Measurements from ENCODE around the gene ASTL. TPM values are rescaled to one million over a fixed set of nuclear protein-coding genes. Genes with fewer than 3 reads are reported as not detected.
A peak's percentile ranks its signal among the peaks of the same experiment; 100 is the strongest.

The ASTL gene
- under 1 TPM in 1 of 3 donors, not detected in 2; 0.17 TPM for polyA plus RNA-seq (ENCODE audit: insufficient read length in 3 of 3)

DNA sequence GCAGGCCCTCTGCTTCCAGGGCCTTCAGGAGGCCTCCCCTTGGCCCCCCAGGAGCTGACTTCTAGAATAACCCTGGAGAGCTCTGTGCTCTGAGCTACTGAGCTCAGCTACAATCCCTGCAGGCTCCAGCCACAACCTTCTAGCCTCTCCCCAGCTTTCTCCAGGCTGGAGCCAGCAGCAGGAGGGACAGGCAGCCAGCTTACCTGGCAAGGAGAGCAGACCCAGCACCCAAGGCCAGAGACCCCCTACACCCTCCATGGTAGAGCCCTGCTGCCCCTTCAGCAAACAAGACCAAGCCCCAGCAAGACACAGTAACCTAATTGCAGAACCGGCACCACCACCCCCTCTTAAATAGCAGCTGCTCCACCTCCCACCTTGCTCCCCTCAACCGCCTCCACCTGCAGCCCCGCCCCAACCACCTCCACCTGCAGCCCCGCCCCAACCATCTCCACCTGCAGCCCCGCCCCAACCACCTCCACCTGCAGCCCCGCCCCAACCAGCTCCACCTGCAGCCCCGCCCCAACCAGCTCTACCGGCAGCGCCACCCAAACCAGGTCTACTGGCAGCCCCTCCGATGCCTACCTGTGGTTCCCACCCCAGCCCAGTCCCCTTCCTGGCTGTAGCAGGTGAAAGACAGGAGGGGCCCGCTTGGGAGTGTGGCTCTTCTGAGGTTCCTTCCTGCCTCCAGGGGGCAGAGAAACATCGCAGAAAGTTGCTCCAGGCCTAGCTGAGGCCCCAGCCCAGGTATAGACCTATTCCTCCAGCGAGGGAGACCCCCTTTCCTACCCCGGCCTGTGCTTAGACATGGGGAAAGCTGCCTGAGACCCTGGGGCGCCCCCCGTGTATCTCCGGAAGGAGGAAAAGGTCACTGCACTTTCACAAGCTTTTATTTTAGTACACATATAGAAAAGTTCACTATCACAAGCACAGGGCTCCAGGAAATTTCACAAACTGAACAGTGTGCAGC, at the start of gene ASTL:
ASTL (minus strand) TSS at position 324 of the 967 bp plus-strand sequence; CDS start at position 258, 66 bp downstream.
- DNase-seq (ENCODE audit: low read depth in 3 of 3, low spot score in 2 of 3): no peak

- DNase-seq (ENCODE audit: low read depth in 3 of 3, low spot score in 2 of 3): no peak
These were observed 48.3 kb upstream of the ASTL start for GRCh38 chr2:96186562-96186961.

DNA sequence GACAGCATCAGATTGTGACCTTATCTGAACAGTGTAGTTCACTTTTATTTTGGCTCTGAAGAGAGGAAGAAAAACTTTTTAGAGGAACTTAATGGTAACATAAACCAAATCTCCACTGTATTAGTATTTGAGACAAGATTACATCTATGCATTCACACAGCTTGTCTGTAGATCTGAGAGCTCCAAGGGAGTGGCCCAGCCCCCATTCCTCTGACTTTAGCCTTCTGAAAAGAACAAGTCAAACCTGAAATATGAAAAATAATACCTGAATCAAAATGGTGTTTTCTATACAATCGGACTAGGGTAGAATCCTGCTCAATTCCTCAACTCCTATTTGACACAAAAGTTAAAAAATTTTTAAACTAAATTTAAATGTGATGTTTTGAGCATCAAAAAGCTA, 47.2 kb upstream of the ASTL start:
- DNase-seq (ENCODE audit: low read depth in 3 of 3, low spot score in 2 of 3): no peak

- no peak for DNase-seq (ENCODE audit: low read depth in 3 of 3, low spot score in 2 of 3)
These were observed 46.7 kb upstream of the ASTL start for GRCh38 chr2:96184989-96185388.

DNA sequence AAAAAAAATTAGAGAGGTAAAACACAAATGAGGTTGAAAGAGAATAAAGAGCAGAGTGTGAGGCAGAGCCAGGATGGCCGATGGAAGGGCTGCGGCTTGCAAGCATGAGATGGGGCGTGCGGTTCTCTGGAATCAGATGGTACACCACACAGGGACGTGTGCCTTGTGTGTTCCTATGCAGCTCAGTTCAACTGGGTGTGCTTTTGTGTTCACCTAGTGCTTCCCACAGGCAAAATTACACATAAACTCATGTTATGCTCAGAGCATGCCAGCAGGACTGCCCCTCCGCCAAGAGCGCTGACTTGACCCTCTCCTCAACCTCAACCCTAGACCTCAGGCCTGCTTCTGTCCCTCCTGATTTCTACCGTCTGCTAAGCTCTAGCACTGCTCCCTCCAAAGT, 45.9 kb upstream of the ASTL start:
- no peak for DNase-seq (ENCODE audit: low read depth in 3 of 3, low spot score in 2 of 3)

- DNase-seq (ENCODE audit: low read depth in 3 of 3, low spot score in 2 of 3): no peak
These were observed 43.2 kb upstream of the ASTL start for GRCh38 chr2:96181529-96181928.

GRCh38 chr2:96180521-96180920, 42.2 kb upstream of the ASTL start:
- DNase-seq (ENCODE audit: low read depth in 3 of 3, low spot score in 2 of 3): no peak

GRCh38 chr2:96180002-96180401, 41.7 kb upstream of the ASTL start:
- no peak for DNase-seq (ENCODE audit: low read depth in 3 of 3, low spot score in 2 of 3)

GRCh38 chr2:96176661-96177060, 38.4 kb upstream of the ASTL start:
- no peak for DNase-seq (ENCODE audit: low read depth in 3 of 3, low spot score in 2 of 3)

DNA sequence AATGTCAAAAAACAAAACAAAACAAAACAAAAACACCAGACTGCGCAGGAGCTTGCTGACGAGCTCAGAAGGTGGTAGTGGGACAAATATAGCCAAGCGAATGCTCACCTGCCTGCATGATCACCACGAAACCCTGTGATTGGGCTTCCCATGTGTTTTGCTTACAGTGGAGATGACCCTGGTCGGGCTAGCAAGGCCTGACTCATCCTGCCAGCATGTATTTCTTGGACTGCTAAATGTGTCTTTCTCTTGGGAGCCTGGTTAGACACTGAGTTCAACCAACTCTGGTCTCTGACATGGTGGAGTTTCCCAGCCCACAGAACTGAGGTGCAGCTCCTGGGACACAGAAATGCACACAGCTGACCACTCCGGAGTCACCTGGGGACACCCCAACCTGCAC, 37.6 kb upstream of the ASTL start:
- DNase-seq (ENCODE audit: low read depth in 3 of 3, low spot score in 2 of 3): no peak

GRCh38 chr2:96174251-96175144, 36.2 kb upstream of the ASTL start:
- peak in 2 of 3 donors; percentile 31 to 32 for DNase-seq (ENCODE audit: low read depth in 3 of 3, low spot score in 2 of 3)

- no peak for DNase-seq (ENCODE audit: low read depth in 3 of 3, low spot score in 2 of 3)
These were observed 33.5 kb upstream of the ASTL start for GRCh38 chr2:96171831-96172230.

- no peak for DNase-seq (ENCODE audit: low read depth in 3 of 3, low spot score in 2 of 3)
These were observed 32.3 kb upstream of the ASTL start for GRCh38 chr2:96170626-96171025.

DNA sequence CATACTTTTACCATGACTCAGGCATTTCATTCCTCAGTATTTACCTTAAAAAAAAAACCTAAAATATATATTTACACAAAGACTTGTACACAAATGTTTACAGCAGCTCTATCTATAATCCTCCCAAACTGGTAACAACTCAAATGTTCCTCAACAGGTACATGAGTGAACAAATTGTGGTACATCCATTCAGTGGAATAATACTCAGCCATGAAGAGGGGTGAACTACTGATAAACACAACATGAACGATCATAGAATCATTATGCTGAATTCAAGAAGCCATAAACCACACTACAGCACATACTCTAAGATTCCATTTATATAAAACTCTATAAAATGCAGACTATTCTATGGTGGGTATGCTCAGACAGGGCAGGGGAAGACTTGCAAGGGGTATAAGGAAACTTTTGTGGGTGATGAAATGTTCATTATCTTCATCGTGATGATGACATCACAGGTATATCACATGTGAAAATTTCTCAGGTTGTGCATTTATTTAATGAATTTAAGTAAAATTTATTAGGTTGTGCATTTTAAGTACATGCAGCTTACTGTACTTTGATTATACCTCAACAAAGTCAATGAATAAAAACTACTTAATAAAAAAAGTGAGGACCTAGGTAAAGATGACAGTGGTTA, 31.7 kb upstream of the ASTL start:
- no peak for DNase-seq (ENCODE audit: low read depth in 3 of 3, low spot score in 2 of 3)

- DNase-seq (ENCODE audit: low read depth in 3 of 3, low spot score in 2 of 3): no peak
These were observed 29.2 kb upstream of the ASTL start for GRCh38 chr2:96167407-96168013.

DNA sequence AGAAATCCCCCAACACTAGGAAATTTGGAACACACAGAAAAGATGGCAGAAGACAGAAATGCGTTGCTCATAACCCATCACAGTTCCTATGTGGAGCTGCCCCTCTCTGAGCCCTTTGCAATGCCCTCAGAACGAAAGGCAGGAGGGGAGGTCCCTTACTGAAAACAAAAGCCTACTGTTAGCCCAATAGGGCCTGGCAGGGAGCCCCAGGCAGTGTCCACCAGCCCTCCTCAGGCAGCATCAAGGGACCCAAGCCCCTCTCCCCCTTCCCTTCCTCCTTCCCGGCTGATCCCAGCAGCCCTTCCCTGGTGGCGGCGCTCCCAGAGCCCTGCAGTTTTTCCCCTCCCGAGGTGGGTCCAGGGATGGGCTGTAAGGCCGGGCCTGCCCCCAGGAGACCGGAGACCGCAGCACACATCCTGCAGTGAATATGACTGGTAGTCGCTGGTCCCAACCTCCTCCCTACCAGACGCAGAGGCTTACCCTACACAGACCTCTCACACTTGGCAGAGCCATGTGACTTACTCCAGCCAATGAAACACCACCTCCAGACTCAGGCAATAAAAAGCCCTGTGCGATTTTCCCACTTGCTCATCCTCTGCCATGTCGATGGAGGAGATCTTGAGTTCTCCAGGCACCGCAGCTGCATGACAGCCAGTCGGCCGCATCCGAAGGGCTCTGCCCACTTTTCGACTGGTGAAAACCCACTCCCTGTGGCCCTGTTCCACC, 26.3 kb upstream of the ASTL start:
- no peak for DNase-seq (ENCODE audit: low read depth in 3 of 3, low spot score in 2 of 3)

DNA sequence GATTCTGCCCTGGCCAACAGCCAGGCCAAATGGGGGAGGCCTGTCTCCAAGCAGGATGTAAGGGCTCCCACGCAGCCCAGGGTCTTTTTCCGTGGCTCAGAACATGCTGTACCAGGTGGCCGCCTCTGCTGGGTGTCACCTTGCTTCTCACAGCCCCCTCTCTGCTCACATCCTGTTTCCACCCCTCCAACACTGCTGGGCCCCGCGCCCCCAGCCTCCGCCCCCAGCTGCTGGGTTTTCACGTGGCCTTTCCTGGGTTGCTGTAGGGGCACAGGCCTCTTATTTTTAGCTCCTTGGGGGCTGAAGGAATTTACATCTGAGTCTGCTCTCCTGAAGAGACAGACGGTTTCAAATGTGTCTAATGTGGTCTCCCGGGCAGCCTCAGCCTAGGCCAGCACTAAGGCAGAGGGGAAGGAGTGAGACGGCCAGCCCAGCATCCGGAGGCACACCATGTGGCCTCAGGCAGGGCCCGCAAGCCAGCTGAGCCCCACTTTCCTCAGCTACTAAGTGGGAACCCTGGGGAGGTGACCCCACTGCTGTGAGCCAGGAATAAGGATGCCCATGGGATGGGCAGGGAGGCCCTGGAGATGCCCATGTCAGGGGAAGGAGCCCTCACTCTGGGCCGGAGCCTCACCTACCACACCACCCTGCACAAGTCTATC, 25.6 kb upstream of the ASTL start:
- no peak for DNase-seq (ENCODE audit: low read depth in 3 of 3, low spot score in 2 of 3)

- DNase-seq (ENCODE audit: low read depth in 3 of 3, low spot score in 2 of 3): no peak
These were observed 25.1 kb upstream of the ASTL start for GRCh38 chr2:96163415-96163767.

GRCh38 chr2:96161898-96162297, 23.6 kb upstream of the ASTL start:
- DNase-seq (ENCODE audit: low read depth in 3 of 3, low spot score in 2 of 3): no peak

Data from right renal cortex interstitium (tissue), 3 donors.